Kidney (tissue), 14 donors: ENCODE data around the gene VEZT. TPM values are rescaled to one million over a fixed set of nuclear protein-coding genes. Genes with fewer than 3 reads are reported as not detected.

Experiments
- DNase-seq, 5 donors: peaks; one replicate each; pipeline ENCODE4 v3.0.0-alpha.2; 2013 to 2020
- FAIRE-seq: peaks from 2 replicates; lab custom pipeline; 2012; peaks lifted over from hg19 to GRCh38; lab: Jason Lieb, UNC
- H3K27ac ChIP-seq, 2 donors: one replicate each; pipeline ENCODE4 v1.7.0; 2013; ENCODE audit warnings: low read depth in 2 of 2, low read length in 2 of 2, inconsistent platforms in 1 of 2
- H3K27me3 ChIP-seq: one replicate; pipeline ENCODE4 v1.7.1; 2013; ENCODE audit warnings: low read length, inconsistent platforms; ENCODE audit not compliant: control insufficient read depth, insufficient read depth
- H3K36me3 ChIP-seq, 3 donors: one replicate each; pipeline versions ENCODE4 v1.7.0 to v1.7.1; 2013; ENCODE audit warnings: low read length in 3 of 3, control low read depth in 1 of 3, inconsistent platforms in 1 of 3; ENCODE audit not compliant: insufficient read depth in 3 of 3, control insufficient read depth in 2 of 3
- H3K4me1 ChIP-seq, 3 donors: one replicate each; pipeline versions ENCODE4 v1.7.0 to v1.7.1; 2013; ENCODE audit warnings: low read length in 3 of 3, inconsistent platforms in 1 of 3, low read depth in 1 of 3; ENCODE audit not compliant: control insufficient read depth in 2 of 3, insufficient read depth in 2 of 3
- H3K4me3 ChIP-seq, 3 donors: one replicate each; pipeline versions ENCODE4 v1.7.0 to v1.8.1; 2013; ENCODE audit warnings: low read length in 3 of 3, control low read depth in 1 of 3, inconsistent platforms in 1 of 3
- H3K9ac ChIP-seq, 3 donors: one replicate each; pipeline versions ENCODE4 v1.7.0 to v1.7.1; 2013; ENCODE audit warnings: low read length in 3 of 3, control low read depth in 1 of 3, inconsistent platforms in 1 of 3
- H3K9me3 ChIP-seq, 3 donors: one replicate each; pipeline versions ENCODE4 v1.7.0 to v1.7.1; 2013; ENCODE audit warnings: low read length in 3 of 3, control low read depth in 1 of 3, inconsistent platforms in 1 of 3; ENCODE audit not compliant: control insufficient read depth in 2 of 3, insufficient read depth in 1 of 3
- intact Hi-C: fragments of 100-400 bp; cut with DNase I; formaldehyde crosslinking; loops from one replicate; pipeline ENCODE4 v1.11.1; 2022
- polyA plus RNA-seq: library from polyadenylated mRNA; stranded (reverse); fragments of 350-450 nt; fragmentation: Illumina TruSeq; extraction: RNeasy Lipid Tissue Mini Kit (QIAGEN cat#74804); gene quantifications from one replicate; pipeline ENCODE4 v1.2.3, GENCODE V29; 2014; ENCODE audit warnings: low read depth, low replicate concordance; ENCODE audit not compliant: insufficient read depth
- total RNA-seq: library from RNA; stranded (reverse); fragmentation: NEBNext Ultra II Directional; extraction: Animal tissue kit (Norgen Biotek cat#: 25700); gene quantifications from one replicate; pipeline ENCODE4 v1.2.1, GENCODE V29; 2021
- TF ChIP-seq, protein P1 (sequence below): IDR thresholded peaks from 3 replicates; pipeline ENCODE4 v1.5.1; 2012; ENCODE audit warnings: mild to moderate bottlenecking, moderate library complexity, borderline replicate concordance; ENCODE audit not compliant: insufficient read depth; ENCODE audit errors: extremely low read depth
- donor health status: control.
- donor health status: control.
- donor health status: control.
- donor health status: control.
- donor health status: control.
- donor health status: DM: yes; HTN: yes; CAD: no.
- donor health status: Normal renal cell carcinoma (clear cell type).

VEZT gene
- total and polyA plus RNA-seq, 2 donors from 2014 or later, result 24.8 to 69.0 TPM

DNA sequence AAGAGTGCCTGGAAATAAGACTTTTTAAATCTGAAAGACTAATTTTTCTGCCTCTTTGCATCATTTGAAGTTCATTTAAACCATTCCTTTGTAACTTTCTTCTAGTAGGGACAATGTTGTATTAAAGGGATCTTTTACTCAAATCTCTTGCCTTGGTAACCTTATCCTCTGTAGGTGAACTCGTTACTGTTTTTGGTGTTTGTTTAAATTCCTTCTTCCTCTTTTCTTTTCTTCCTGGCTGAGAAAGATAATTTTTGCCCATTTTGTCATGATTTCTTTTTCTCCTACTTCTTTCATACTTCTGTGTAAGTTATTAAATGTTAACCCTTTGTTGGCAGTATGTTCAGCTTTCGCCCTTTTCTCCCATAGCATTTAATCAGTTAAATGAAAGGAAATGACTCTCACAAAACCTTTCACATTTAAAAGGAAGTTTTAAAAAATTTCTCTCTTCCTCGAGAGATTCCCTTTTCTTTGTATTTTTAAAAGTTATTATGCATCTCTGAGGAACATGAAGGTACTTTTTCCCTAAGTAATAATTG lies 10.3 kb downstream of the VEZT start:
- DNase-seq, result no peak
- peaks cover 0 to 2% (median 0%) of the 10 kb centered on the region in 3 donors for H3K36me3 ChIP-seq
- no peak for FAIRE-seq
- no peak overlapping the region for H3K9ac ChIP-seq
- no peak overlapping the region for H3K27ac ChIP-seq
- H3K4me3 ChIP-seq, result no peak overlapping the region
- H3K4me1 ChIP-seq, result peaks cover 0 to 8% (median 5%) of the 10 kb centered on the region in 3 donors
- H3K9me3 ChIP-seq, result no peaks in the 10 kb centered on the region
- intact Hi-C loops, result no loop called here
- TF ChIP-seq, protein P1, sequence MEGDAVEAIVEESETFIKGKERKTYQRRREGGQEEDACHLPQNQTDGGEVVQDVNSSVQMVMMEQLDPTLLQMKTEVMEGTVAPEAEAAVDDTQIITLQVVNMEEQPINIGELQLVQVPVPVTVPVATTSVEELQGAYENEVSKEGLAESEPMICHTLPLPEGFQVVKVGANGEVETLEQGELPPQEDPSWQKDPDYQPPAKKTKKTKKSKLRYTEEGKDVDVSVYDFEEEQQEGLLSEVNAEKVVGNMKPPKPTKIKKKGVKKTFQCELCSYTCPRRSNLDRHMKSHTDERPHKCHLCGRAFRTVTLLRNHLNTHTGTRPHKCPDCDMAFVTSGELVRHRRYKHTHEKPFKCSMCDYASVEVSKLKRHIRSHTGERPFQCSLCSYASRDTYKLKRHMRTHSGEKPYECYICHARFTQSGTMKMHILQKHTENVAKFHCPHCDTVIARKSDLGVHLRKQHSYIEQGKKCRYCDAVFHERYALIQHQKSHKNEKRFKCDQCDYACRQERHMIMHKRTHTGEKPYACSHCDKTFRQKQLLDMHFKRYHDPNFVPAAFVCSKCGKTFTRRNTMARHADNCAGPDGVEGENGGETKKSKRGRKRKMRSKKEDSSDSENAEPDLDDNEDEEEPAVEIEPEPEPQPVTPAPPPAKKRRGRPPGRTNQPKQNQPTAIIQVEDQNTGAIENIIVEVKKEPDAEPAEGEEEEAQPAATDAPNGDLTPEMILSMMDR, result no peak
- no peaks in the 10 kb centered on the region for H3K27me3 ChIP-seq

DNA sequence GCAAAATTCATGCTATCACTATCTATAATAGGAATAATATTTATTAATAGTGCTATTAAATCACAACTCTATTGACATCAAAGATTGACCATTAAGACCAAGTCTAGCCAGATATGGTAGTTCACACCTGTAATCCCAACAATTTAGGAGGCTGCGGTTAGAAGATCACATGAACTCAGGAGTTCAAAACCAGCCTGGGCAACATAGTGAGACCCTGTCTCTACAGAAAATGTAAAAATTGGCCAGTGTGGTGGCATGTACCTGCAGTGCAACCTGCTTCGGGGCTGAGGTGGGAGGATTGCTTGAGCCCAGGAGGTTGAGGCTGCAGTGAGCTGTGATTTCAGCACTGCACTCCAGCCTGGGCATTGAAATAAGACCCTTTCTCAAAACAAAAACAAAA lies 11.0 kb downstream of the VEZT start:
- H3K36me3 ChIP-seq, result peaks cover 0 to 2% (median 0%) of the 10 kb centered on the region in 3 donors
- H3K4me1 ChIP-seq, result peaks cover 0 to 8% (median 5%) of the 10 kb centered on the region in 3 donors
- H3K4me3 ChIP-seq, result no peak overlapping the region
- no peak overlapping the region for H3K9ac ChIP-seq
- no peak for FAIRE-seq
- H3K27ac ChIP-seq, result no peak overlapping the region
- H3K27me3 ChIP-seq, result no peaks in the 10 kb centered on the region
- no peaks in the 10 kb centered on the region for H3K9me3 ChIP-seq
- intact Hi-C loops, result no loop called here
- DNase-seq, result no peak
- TF ChIP-seq, protein P1, result no peak

DNA sequence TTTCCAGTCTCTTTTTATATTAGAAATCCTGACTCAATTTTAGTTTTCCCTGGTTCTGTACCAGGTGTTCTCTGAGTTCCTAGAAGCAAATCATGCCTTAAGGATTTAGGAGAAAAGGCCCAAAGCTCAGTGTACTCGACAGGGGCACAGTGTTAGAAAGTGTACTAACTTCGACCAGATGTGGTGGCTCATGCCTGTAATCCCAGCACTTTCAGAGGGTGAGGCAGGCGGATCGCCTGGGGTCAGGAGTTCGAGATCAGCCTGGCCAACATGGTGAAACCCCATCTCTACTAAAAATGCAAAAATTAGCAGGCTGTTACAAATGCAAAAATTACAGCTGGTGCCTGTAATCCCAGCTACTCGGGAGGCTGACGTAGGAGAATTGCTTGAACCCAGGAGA lies 12.0 kb downstream of the VEZT start:
- no peak overlapping the region for H3K9ac ChIP-seq
- H3K9me3 ChIP-seq, result no peaks in the 10 kb centered on the region
- no peaks in the 10 kb centered on the region for H3K27me3 ChIP-seq
- no peak overlapping the region for H3K4me3 ChIP-seq
- H3K36me3 ChIP-seq, result no peaks in the 10 kb centered on the region
- FAIRE-seq (no peak), DNase-seq (no peak)
- H3K27ac ChIP-seq, result no peak overlapping the region
- TF ChIP-seq, protein P1, result no peak
- intact Hi-C loops, result no loop called here
- H3K4me1 ChIP-seq, result peaks cover 0 to 8% (median 2%) of the 10 kb centered on the region in 3 donors

DNA sequence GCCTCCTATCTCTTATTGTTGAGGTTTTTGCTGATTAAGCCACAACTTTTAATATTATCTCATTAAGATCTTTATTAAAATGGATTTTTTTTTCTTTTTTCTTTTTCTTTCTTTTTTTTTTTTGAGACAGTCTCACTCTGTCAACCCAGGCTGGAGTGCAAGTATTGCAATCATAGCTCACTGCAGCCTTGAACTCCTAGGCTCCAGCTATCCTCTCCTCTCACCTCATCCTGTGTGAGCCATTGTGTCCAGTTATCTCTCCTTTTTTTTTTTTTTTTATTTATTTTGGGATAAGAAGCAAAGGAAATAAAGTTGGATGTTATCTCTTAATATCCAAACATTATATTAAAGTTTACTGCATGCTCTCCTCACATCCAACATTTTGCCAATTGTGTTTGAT lies 12.7 kb downstream of the VEZT start:
- no peak for FAIRE-seq
- intact Hi-C loops, result no loop called here

More for the DNA sequence above, 12.7 kb downstream of the VEZT start:
- Histone ChIP-seq H3K4me3 (no peak overlapping the region), H3K27me3 (no peaks in the 10 kb centered on the region), H3K9ac (no peak overlapping the region), H3K36me3 (no peaks in the 10 kb centered on the region), H3K4me1 (peaks cover 0 to 8% (median 0%) of the 10 kb centered on the region in 3 donors), H3K9me3 (no peaks in the 10 kb centered on the region), H3K27ac (no peak overlapping the region)
- DNase-seq, result no peak
- TF ChIP-seq, protein P1, result no peak
